DND-41 (cell line): Measurements from ENCODE around the gene TOGARAM2.

Source experiments
- CTCF ChIP-seq: IDR thresholded peaks from 2 replicates; pipeline ENCODE4 v1.5.1; 2012; ENCODE audit warnings: borderline replicate concordance, low read length, moderate library complexity, mild to moderate bottlenecking; ENCODE audit not compliant: poor library complexity, severe bottlenecking; ENCODE audit errors: extremely low read depth
- EZH2 ChIP-seq: IDR thresholded peaks from 3 replicates; pipeline ENCODE4 v1.6.1; 2012; ENCODE audit warnings: borderline replicate concordance, low read depth, mild to moderate bottlenecking, moderate library complexity, low read length, inconsistent platforms; ENCODE audit not compliant: severe bottlenecking

- no peak for TF ChIP-seq CTCF
- no peak for TF ChIP-seq EZH2
Observed at GRCh38 chr2:28949190-28949589, 31.9 kb upstream of the TOGARAM2 start.
